Measurements from ENCODE around the gene SLIT3.
"Not testable (repeated sequence)": the region's sequence is repeated elsewhere in the genome, so short reads cannot be mapped to it uniquely, and the experiment has no call there.

SLIT3 gene

DNA sequence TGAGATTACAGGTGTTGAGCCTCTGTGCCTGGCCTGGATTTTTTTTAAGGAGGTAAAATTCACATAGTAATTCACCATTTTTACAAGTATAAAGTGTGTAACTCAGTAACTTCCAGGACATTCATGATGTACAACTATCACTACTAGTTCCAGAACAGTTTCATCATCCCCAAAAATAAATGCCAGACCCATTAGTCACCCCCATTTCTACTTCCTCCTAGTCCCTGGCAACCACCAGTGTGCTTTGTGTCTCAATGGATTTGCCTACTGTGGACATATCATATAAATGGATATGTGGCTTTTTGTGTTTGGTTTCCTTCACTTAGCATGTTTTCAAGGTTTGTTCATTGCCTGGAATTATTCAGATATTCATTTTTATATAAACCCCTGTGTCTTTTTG, 649.3 kb downstream of the SLIT3 start:
- DNase-seq: no peak

DNA sequence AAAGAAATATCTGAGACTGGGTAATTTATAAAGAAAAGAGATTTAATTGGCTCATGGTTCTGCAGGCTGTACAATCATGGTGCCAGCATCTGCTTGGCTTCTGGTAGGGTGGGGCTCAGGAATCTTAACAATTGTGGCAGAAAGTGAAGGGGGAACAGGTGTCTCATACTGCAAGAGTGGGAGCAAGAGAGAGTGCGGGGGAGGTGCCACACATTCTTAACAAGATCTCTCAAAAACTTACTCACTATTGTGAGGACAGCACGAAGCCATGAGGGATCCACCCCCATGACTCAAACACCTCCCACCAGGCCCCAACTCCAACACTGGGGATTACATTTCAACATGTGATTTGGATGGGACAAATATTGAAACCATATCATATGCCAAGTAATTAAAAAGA, 651.6 kb downstream of the SLIT3 start:
- DNase-seq: no peak

DNA sequence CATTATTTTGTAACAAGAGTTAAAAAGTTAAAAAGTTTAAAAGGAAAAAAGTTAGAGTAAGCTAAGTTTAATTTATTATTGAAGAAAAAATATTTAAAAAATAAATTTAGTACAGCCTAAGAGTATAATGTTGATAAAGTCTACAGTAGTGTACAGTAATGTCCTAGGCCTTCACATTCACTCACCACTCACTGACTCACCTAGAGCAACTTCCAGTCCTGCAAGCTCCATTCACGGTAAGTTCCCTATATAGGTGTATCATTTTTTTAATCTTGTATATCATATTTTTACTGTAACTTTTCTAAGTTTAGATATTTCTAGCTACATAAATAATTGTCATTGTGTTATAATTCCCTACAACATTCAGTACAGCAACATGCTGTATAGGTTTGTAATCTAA, 652.4 kb downstream of the SLIT3 start:
- no peak for DNase-seq

DNA sequence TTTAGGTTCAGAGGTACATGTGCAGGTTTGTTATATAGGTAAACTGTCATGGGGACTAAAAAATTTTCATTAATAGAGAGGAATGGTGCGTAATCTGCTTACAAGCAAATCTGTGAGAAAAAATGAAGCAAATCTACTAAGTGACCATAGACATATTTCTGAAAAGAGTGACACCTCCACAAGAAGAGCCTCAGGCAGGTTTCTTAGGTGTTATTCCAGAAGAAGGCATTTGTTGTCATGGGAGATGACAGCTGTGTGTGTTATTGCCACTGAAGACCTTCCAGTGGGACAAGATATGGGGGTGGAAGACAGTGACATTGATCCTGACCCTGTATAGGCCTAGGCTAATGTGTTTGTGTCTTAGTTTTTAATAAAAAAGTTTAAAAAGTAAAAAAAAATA, 652.9 kb downstream of the SLIT3 start:
- DNase-seq: no peak

DNA sequence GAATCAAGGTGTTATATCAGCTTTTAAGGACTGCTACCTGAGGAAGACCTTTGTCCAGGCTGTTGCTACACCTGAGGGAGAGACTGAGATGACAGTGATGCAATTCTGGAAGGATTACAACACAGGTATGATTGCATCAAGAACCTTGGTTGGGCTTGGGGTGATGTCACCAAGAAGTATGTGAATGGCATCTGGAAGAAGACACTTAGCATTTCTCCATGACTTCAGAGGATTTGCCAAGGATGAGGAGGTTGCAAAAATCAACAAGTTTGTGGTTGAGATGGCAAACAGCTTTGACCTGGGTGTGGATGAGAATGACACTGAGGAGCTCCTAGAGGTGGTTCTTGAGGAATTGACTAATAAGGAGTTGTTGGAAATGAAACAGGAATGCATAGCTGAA, 653.9 kb downstream of the SLIT3 start:
- DNase-seq: no peak

DNA sequence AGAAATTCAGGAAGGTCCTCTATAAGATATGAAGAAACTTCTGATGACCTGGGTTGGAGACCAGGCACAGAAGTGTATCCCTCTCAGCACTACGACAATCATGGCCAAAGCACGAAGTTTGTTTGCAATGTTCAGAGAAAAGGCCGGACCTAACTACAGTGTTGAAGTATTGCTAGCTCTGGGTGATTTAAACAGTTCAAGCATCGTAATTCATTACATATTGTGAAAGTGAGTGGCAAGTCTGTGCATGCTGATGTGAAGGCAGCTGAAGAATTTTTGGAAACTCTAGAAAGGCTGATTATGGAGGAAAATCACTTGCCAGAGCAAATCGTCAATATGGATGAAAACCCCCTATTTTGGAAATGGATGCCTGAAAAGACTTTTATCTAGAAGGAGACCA, 654.6 kb downstream of the SLIT3 start:
- DNase-seq: no peak

DNA sequence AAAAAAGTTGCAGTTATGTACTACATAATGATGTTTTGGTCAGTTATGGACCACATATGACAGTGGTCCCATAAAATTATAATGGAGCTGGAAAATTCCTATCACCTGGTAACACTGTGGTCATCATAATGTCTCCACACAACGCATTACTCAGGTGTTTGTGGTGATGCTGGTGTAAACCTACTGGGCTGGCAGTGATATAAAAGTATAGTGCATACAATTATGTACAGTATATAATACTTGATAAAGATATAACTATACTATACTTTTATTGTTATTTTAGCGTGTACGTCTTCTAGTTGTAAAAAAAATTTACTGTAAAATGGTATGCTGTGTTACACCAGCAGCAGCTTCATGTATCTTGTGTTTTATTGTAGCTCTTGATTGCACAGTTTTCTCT, 655.7 kb downstream of the SLIT3 start:
- DNase-seq: no peak

DNA sequence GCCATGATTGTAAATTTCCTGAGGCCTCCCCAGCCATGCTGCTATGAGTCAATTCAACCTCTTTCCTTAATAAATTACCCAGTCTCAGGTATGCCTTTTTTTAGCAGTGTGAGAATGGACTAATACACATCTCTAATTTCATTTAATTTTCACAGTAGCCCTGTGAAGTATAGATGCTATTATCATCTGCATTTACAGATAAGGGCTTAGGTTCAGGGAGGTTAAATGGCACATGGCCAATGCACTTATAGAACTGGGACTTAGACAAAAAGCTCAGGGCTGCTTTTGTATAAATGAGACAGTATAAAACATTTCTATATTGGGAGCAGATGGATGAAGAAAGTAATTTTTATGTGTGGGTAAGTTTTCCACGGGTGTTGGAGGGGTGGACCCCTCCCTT, 658.9 kb downstream of the SLIT3 start:
- no peak for DNase-seq

DNA sequence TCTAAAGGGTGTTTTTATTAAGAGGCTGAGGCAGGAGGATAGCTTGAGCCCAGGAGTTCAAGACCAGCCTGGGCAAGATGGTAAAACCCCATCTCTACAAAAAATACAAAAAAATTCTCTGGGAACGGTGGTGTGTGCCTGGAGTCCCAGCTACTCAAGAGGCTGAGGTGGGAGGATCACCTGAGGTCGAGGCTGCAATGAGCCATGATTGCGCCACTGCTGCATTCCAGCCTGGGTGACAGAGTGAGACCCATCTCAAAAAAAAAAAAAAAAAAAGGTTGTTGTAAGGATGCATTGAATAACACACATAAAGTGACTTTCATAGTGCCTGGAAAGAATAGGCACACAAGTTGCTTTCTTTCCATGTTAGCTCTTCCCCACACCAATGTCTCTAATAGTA, 662.1 kb downstream of the SLIT3 start:
- DNase-seq: not testable (repeated sequence)

DNA sequence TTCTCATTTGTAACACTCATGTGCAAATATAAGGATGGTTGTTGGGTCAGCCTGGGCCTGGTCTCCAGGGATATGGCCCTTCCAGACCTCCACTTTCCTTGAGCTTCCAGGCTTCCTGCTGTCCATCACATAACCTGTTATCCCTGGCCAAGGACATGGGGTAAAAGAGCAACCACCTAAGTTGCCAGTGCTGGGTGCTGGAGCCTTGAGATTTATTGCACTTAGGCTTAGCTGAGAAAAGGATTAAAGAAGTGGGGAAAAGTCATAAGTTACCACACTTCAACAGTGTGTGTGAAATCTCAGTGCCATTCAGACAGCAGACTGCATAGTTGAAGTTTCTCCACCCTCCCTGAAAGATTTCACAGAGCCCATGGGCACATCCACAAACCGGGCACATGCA, 663.1 kb downstream of the SLIT3 start:
- no peak for DNase-seq

DNA sequence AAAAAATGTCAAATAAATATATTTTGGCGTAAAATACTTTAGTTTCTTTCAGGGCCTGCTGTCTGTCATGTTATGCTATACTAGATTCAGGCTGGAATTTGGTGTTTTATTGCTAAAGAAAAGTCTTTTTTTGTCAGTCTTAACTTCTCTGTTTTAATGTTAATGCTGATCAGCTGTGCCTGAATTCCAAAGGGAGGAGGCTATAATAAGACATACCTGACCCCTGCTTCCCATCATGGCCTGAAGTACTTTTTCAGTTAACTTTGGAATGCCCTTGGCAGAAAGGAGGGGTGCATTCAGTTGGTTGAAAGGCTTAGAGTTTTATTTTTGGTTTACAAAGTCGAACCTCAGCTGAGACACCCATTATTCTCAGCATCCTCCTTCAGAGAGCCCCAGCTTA, 663.7 kb downstream of the SLIT3 start:
- DNase-seq: no peak

DNA sequence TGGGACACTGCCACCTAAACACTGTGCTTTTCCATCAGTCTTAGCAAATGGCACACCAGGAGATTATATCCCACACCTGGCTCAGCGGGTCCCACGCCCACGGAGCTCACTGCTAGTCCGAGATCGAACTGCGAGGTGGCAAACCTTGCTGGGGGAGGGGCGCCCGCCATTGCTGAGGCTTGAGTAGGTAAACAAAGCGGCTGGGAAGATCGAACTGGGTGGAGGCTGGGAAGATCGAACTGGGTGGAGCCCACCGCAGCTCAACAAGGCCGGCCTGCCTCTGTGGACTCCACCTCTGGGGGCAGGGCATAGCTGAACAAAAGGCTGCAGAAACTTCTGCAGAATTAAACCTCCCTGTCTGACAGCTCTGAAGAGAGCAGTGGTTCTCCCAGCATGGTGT, 670.0 kb downstream of the SLIT3 start:
- not testable (repeated sequence) for DNase-seq

DNA sequence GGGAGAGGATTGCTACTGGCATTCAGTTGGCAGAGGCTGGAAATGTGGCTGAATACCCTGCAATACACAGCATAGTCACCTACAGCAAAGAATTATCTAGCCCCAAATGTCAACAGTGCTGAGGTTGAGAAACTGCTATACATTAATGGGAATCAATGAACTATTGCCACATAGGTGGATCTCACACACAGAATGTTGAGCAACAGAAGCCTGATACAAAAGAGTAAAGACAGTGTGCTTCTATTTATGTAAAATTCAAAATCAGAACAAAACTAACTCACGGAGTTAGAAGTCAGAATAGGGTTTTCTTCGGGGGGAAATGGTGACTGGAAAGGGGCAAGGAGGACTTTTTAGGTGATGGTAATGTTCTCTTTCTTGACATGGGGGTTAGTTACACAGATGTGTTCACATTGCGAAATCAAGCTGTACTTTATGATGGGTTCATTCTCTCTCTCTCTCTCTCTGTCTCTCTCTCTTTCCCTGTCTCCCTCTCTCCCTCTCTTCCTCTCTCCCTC, 676.0 kb downstream of the SLIT3 start:
- no peak for DNase-seq

DNA sequence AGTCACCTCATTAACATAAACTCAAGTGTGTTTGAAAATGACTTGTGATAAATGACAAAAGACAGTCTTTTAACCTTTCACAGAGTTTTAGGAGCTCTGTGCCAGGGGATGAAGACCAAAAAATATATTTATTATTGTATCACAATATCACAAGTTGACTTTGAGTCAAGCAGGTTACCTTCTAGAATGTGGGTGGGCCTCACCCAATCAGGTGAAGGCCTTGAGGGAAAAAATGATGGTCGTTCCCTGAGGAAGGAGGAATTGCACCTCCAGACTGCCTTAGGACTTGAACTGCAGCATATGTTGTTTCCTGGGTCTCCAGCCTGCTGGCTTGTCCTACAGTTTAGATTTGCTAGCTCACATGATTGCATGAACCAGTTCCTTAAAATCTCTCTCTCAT, 680.1 kb downstream of the SLIT3 start:
- DNase-seq: no peak

DNA sequence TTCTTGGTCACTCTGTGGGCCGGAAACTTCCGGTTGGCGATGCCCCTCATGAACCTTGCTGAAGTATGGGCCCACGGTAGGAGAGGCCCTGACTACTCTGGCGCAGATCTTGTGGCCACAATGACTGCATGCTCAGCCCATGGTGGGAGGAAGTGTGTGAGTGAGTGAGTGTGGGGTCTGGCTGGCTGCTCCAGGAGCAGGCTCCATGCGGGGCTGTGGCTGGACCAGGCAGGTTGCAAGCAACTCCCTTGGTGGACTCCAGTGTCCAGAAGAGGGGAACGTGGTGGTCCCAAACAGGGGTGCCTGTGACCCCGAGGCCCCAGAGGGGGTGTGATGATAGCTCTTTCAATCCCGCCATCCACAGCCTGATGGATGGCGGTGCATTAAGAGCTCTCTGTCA, 686.3 kb downstream of the SLIT3 start:
- no peak for DNase-seq

DNA sequence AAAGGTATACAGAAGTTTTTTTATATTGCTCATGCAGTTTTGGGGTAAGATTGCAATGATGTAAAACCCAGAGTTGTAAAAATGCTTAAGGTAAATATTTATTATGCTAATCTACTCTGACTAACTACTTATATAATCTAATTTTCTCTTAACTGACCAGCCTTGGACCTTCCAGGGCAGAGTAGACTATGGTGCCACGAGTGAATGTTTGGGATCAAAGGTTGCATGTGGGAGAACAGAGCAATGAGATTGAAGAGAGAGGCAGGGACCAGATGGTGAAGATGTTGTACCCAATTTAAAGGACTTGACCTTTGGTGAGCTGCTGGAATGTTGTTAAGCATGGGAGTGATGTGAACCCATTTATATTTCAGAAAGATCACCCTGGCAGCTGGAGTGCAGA, 686.9 kb downstream of the SLIT3 start:
- DNase-seq: no peak

DNA sequence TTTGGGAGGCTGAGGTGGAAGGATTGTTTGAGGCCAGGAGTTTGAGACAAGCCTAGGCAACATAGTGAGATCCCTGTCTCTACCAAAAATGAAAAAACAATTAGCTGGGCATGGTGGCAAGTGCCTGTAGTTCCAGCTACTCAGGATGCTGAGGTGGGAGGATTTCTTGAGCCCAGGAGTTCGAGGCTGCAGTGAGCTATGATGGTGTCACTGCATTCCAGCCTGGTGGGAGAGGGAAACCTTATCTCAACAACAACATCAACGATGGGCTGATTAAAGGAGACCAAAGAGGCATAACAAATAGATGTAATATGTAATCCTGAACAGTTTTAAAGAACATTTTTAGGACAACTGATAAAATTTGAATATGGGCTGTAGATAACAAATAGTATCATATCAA, 687.5 kb downstream of the SLIT3 start:
- no peak for DNase-seq

DNA sequence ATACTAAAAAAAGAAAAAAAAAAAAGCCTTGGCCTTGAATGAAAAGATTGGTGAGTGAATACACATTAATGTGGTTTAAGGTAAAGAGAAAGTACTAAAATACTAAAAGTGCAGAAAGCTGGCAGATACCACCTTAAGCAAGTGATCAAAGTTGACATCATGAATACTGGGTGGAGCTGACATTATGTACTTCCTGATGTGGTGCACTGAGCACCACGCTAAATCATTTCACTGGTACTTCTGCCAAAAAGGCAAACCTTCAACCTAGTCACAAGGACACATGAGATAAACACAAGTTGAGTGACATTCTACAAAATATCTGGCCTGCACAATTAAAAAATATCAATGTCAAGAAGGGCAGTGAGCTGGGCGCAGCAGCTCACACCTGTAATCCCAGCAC, 687.9 kb downstream of the SLIT3 start:
- DNase-seq: no peak

DNA sequence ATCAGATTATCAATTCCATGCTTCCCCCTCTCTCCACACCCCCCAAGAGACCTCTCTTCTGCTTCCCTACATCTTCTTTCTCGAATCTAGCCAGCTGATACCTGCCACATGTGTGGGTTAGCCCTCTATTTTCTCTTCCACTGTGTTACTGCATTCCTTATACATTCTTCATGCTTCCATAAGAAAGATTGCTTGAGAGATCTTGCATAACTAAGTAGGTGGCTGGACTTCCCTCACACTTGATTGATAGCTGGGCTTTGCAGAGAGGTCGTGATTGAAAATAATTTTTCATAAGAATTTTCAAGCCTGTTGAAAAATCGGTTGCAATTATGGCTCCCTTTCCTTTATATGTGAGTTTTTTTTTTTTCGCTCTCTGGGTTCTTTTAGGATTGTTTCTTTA, 688.8 kb downstream of the SLIT3 start:
- no peak for DNase-seq

All from activated CD8-positive, alpha-beta memory T cell treated with anti-CD3 and anti-CD28 coated beads, Interleukin-2, amount 50 U/mL, for 4 hours (primary cell).